Uterus (tissue), 2 donors: Measurements from ENCODE around the gene SPTLC2.

Source experiments
- CTCF ChIP-seq, 4 experiments: fragments of 200-600 bp in 2 of 4; fragments of 450-650 bp in 2 of 4; sonication (generic) in 2 of 4; IDR thresholded peaks; one replicate each; pipeline ENCODE4 v1.5.1; 2016 to 2019; ENCODE audit warnings: antibody characterized with exemption in 4 of 4, mild to moderate bottlenecking in 2 of 4, moderate library complexity in 1 of 4
- POLR2A ChIP-seq, 2 donors: fragments of 450-650 bp; IDR thresholded peaks; one replicate each; pipeline ENCODE4 v1.6.1; 2016; ENCODE audit warnings: antibody characterized with exemption in 2 of 2, mild to moderate bottlenecking in 1 of 2, moderate library complexity in 1 of 2

GRCh38 chr14:77524536-77524935 is 91.9 kb downstream of the SPTLC2 start:
- TF ChIP-seq CTCF (IDR thresholded peaks at IDR 0.05) (no peak), POLR2A (IDR thresholded peaks at IDR 0.05) (no peak)
